KBM-7 (cell line): Measurements from ENCODE around the gene CAMK1D.

ENCODE experiments used
- DNase-seq: peaks from one replicate; pipeline ENCODE4 v3.0.0-alpha.2; 2015
- in situ Hi-C: fragments of 300-500 bp; cut with MboI; formaldehyde crosslinking; loops from 2 replicates; pipeline ENCODE4 v1.14.3; 2020; ENCODE audit warnings: low sequenced_read_pairs, low pct_unique_long_range_greater_than_20kb, mixed read lengths

Gene CAMK1D

GRCh38 chr10:12644380-12645144 lies 295.2 kb downstream of the CAMK1D start:
- in situ Hi-C loops: no loop called here
- DNase-seq: no peak

DNA sequence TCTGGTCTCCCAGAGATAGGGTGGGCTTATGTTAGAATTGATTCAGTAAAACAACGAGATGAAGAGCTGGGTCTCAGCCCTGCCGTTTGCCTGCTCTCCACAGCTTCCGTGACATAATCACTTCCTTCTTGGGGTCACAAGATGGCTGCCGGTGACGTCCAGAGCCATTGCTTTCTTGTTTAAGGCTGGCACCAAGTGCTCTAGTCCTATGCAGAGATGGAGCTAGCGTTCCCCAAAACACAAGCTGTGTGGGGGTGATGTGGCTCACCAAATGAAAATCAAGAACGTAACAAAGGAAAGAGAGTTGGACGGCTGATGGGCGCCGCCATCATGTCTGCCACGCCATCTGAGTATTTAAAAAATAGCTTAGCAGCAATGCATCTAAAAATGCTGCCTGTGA lies 296.1 kb downstream of the CAMK1D start:
- no peak for DNase-seq
- in situ Hi-C loops: no loop called here

GRCh38 chr10:12649012-12649584 lies 299.8 kb downstream of the CAMK1D start:
- no peak for DNase-seq
- in situ Hi-C loops: no loop called here

DNA sequence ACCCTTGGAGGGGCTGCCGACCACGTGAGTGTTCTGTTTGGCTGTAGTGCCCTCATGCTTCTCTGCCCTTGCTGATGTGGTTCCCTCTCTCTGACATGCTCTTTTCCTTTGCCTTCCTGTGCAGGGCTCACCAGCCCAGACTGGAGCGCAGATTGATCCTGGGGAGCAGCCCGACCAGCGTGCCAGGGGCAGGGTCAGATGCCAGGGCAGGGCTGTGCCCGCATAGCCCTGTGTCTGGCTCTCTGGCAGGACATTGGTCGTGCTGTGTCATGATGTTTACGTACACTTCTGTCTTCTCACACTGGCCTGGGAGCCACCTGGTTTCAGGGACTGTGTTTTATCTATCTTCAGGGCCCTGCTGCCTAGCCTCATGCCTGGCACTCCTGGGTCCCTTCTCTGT lies 300.8 kb downstream of the CAMK1D start:
- in situ Hi-C loops: loop anchor here (25.0 kb wide), 1 partner anchor 388 kb away; no protein-coding TSS in a partner anchor

GRCh38 chr10:12650538-12651298 lies 301.4 kb downstream of the CAMK1D start:
- in situ Hi-C loops: loop anchor here (25.0 kb wide), 1 partner anchor 388 kb away; no protein-coding TSS in a partner anchor
- DNase-seq: no peak

More for the DNA sequence above, 300.8 kb downstream of the CAMK1D start:
- no peak for DNase-seq

- DNase-seq: no peak
- in situ Hi-C loops: loop anchor here (25.0 kb wide), 1 partner anchor 394 kb away; no protein-coding TSS in a partner anchor
These were observed 306.6 kb downstream of the CAMK1D start for GRCh38 chr10:12655940-12656339.

GRCh38 chr10:12656518-12657142 lies 307.3 kb downstream of the CAMK1D start:
- peak; percentile 71 for DNase-seq
- in situ Hi-C loops: loop anchor here (25.0 kb wide), 1 partner anchor 394 kb away; no protein-coding TSS in a partner anchor

DNA sequence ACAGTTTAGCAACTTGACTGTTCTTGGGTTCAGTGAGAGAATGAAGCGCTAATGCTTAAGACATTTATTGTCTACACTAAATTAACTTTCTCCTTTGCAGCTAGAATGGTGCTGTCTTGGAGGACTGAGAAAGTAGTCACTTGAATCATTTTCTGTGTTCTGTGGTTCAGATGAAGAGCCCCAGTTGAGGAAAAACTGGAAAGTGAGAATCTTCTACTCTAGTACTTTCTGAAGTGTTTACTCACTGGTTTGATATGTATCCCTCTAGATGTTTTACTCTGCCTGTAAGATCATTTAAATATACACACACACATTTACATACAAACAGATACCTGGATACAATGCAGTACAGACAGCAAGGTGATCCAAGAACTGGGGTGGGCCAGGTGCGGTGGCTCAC lies 308.1 kb downstream of the CAMK1D start:
- in situ Hi-C loops: loop anchor here (25.0 kb wide), 1 partner anchor 395 kb away; no protein-coding TSS in a partner anchor

GRCh38 chr10:12658526-12658925 lies 309.2 kb downstream of the CAMK1D start:
- no peak for DNase-seq
- in situ Hi-C loops: loop anchor here (25.0 kb wide), 1 partner anchor 396 kb away; no protein-coding TSS in a partner anchor

More for the DNA sequence above, 308.1 kb downstream of the CAMK1D start:
- no peak for DNase-seq

DNA sequence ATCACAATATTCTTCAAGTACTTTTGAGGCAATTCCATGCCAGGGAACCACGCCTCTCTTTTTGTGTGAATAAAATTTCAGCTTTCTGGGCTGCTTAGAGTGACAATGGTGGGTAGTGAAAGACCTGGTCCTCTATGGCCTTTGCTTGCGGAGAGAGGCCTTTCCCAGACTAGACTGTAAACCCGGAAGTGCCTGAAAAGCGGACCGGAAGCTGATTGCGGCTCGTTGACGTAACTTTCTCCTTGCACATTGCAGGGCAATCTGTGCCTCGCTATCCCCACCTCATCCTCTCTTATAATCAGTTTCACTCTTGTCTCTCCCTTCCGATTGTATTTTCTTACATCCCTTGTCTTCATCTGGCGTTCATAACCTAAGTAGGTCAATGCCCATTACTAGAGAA lies 310.4 kb downstream of the CAMK1D start:
- no peak for DNase-seq
- in situ Hi-C loops: loop anchor here (25.0 kb wide), 1 partner anchor 397 kb away; no protein-coding TSS in a partner anchor

GRCh38 chr10:12660812-12661211 lies 311.5 kb downstream of the CAMK1D start:
- in situ Hi-C loops: loop anchor here (25.0 kb wide), 1 partner anchor 399 kb away; no protein-coding TSS in a partner anchor
- DNase-seq: no peak

DNA sequence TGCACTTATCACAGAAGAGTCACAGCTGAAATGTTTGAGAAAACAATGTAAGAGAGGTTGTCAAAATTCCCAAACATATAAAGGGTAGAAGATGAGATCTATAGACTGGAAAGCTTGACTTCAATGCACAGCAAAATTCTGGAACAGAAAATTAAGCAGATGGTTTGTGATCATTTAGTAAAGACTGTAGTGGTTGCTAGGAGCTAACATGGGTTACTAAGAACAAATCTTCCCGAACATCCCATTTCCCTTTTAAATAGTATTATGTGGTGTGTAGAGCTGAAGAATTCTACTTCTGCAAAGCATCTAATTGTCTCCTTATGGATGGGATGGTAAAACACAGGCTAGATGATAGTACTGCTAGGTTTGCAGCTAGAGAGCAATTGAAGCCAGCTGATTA lies 312.3 kb downstream of the CAMK1D start:
- in situ Hi-C loops: loop anchor here (25.0 kb wide), 1 partner anchor 399 kb away; no protein-coding TSS in a partner anchor
- DNase-seq: no peak

DNA sequence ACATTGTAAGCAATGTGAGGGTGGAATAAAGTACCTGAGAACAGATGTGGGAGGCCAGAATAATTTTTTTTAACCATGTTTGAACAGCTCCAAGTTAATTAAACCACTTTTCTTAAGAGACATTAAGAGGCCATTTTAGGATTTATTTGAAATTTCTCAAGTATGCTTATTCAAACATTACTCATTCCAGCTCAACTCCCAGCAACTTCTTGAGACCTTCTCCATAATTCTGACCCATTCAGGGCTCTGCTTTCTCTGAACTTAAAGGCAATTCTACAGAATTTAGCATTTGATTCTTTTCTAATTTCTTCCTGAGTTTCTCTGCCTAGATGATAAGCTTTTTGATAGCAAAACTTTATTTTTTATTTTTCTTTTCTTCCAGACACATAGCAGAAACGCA lies 314.5 kb downstream of the CAMK1D start:
- in situ Hi-C loops: loop anchor here (25.0 kb wide), 1 partner anchor 402 kb away; no protein-coding TSS in a partner anchor
- no peak for DNase-seq

GRCh38 chr10:12665501-12665900 lies 316.2 kb downstream of the CAMK1D start:
- no peak for DNase-seq
- in situ Hi-C loops: loop anchor here (25.0 kb wide), 1 partner anchor 403 kb away; no protein-coding TSS in a partner anchor

DNA sequence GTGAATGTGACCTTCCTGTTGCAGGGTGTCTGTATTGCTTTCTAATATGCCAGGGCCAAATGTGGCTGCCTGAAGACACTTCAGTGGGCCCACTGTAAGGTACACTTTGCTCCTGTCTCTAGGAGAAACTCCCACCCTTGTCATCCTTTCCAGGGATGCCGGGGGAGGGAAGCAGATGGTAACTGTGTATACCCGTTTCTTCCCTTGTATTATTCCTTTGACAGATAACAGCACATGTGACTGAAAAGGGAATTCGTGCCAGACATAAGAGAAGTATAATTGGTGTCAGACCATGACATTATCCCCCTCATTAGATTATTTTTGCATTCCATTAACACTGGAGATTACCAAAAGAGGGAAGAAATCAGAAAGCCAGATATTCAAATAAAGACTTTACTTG lies 317.7 kb downstream of the CAMK1D start:
- DNase-seq: no peak
- in situ Hi-C loops: loop anchor here (25.0 kb wide), 1 partner anchor 405 kb away; no protein-coding TSS in a partner anchor

DNA sequence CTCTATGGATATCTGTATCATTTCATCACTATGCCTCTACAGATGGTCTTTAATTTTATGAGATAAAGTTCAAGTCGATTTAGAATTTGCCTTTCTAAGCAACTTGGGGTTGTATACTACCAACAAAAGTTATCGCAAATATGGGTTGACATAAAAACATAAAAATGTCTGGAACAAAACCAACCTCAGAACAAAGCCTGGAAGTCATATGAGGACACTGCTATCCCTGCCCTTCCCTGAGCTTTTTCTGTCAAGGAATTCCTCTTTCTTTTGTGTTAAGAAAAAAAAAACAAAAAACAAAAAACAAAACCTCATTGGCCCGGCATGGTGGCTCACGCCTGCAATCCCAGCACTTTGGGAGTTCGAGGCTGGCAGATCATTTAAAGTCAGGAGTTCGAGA lies 319.3 kb downstream of the CAMK1D start:
- in situ Hi-C loops: loop anchor here (25.0 kb wide), 1 partner anchor 406 kb away; no protein-coding TSS in a partner anchor
- DNase-seq: no peak

DNA sequence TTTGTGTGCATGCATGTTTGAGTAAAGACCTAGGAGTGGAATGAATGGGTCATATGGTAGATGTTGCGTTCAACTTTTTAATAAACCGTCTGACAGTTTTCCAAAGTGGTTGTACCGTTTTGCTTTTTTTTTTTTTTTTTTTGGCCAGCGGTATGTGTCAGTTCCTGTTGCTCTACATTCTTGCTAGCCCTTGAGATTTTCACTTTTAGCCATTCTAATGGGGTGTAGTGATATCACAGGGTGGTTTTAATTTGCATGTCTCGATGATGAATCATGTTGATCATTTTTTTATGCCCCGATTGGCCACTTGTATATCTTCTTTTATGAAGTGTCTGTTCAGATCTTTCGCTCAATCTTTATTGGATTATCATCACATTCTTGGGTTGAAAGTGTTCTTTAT lies 320.7 kb downstream of the CAMK1D start:
- in situ Hi-C loops: loop anchor here (25.0 kb wide), 1 partner anchor 408 kb away; no protein-coding TSS in a partner anchor
- DNase-seq: no peak

DNA sequence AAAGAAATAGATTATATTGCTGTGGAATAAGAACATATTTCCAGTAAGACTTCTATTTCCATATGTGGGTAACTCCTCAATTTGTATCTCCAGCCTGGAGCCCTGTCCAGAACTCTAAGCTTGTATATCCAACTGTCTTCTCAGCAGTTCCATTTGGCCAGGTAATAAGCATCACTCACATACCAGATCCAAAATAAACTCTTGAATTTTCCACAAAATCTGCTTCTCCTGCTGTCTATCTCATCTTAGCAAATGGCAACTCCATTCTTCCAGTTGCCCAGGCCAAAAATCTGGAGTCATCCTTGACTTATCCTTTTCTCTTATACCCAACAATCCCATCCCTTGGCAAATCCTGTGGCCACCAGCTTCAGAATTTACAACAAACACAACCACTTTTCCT lies 325.8 kb downstream of the CAMK1D start:
- no peak for DNase-seq
- in situ Hi-C loops: no loop called here

DNA sequence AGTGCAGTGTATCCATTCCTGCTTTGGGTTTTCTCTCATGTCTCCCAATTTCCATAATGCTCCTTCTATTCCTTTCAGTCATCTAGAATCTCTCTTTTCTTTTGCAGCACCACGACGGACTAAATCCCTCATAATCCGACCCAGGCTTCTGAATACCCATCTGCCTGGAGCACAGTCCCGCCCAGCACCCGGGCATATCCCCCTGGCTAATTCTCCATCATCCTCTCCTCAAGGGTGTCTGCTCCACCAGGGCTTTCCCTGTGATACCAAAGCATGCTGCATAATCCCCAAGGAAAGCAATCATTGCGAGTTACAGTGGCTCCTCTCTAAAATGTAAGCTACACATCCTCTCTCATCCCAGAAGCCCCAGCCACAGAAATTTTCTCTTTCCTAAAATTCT lies 330.3 kb downstream of the CAMK1D start:
- no peak for DNase-seq
- in situ Hi-C loops: no loop called here
